ENCODE measurements around the gene CABP4. TPM values are rescaled to one million over a fixed set of nuclear protein-coding genes. Genes with fewer than 3 reads are reported as not detected.

CABP4 gene
- total and polyA plus RNA-seq, 10 of the 15 experiments (the other 5 are each of a cell fraction or from before 2014, with no cell fraction given), result 0.04 to 0.41 (median 0.14) TPM; not detected in 2

DNA sequence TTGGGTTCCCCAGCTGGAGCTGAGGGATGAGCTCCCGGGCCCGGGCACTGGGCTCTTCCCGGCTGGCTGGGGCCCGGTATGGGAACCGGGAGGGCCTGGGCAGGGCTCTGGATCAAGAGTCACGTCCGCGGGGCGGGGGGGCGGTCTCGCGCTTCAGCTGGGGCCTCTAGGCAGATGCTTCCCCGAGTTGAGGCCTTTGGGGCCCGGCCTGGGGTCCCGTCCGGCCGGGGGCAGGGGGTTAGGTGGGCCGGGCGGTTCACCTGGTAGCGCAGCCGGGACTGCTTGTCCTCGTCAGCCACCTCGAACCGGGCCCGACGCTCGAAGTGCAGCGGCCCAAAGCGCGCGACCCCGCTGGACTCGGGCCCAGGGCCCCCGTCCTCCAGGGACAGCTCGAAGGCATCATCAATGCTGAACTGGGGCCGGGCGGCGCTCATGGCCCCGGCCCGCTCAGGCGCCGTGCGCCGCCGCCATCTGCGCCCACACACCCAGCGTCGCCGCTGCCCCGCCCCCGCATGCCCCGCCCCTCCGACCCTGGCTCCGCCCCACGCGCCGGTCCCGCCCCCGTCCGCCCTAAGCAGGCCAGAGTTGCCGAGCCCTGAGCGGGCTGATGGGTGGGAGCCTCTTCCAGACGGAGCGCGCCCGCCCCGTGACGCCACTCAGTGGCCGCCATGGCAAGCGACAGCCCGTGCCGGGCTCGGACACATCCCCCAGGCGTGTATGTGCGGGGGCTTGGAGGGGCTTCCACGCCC, 13.8 kb downstream of the CABP4 start, which contains the start of gene TMEM134 (continued):
- TF ChIP-seq, protein P1, sequence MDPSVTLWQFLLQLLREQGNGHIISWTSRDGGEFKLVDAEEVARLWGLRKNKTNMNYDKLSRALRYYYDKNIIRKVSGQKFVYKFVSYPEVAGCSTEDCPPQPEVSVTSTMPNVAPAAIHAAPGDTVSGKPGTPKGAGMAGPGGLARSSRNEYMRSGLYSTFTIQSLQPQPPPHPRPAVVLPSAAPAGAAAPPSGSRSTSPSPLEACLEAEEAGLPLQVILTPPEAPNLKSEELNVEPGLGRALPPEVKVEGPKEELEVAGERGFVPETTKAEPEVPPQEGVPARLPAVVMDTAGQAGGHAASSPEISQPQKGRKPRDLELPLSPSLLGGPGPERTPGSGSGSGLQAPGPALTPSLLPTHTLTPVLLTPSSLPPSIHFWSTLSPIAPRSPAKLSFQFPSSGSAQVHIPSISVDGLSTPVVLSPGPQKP (IDR thresholded peaks at IDR 0.05; ENCODE audit: low read depth, low read length), result 0 out of 2 replicates have a peak, but pooled peaks have one; percentile 38
- no peak for TF ChIP-seq CBFB (IDR thresholded peaks at IDR 0.05; ENCODE audit: low read depth)
- TF ChIP-seq, protein P2, sequence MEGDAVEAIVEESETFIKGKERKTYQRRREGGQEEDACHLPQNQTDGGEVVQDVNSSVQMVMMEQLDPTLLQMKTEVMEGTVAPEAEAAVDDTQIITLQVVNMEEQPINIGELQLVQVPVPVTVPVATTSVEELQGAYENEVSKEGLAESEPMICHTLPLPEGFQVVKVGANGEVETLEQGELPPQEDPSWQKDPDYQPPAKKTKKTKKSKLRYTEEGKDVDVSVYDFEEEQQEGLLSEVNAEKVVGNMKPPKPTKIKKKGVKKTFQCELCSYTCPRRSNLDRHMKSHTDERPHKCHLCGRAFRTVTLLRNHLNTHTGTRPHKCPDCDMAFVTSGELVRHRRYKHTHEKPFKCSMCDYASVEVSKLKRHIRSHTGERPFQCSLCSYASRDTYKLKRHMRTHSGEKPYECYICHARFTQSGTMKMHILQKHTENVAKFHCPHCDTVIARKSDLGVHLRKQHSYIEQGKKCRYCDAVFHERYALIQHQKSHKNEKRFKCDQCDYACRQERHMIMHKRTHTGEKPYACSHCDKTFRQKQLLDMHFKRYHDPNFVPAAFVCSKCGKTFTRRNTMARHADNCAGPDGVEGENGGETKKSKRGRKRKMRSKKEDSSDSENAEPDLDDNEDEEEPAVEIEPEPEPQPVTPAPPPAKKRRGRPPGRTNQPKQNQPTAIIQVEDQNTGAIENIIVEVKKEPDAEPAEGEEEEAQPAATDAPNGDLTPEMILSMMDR (IDR thresholded peaks at IDR 0.05 in 2 of 3, conservative IDR thresholded peaks at IDR 0.05 in 1 of 3; ENCODE audit: control insufficient read depth in 2 of 3, extremely low read depth in 1 of 3, insufficient read depth in 1 of 3, low read depth in 3 of 3, low read length in 3 of 3), result peak; percentile 45 to 76 (median 64)
- no peak for TF ChIP-seq BCL11A (IDR thresholded peaks at IDR 0.05; ENCODE audit: low read depth, low read length)
- no peak for TF ChIP-seq NR2C2 (IDR thresholded peaks at IDR 0.05; ENCODE audit: borderline replicate concordance, control insufficient read depth, insufficient read length, low read depth)
- no peak for TF ChIP-seq HDGF (IDR thresholded peaks at IDR 0.05)
- TF ChIP-seq CHD4 (IDR thresholded peaks at IDR 0.05), result no peak
- no peak for TF ChIP-seq MTA2 (IDR thresholded peaks at IDR 0.05; ENCODE audit: low read depth)
- TF ChIP-seq SIN3A (IDR thresholded peaks at IDR 0.05; ENCODE audit: low read depth, low read length), result peak; percentile 56; the same call in 1 of the 2 replicates
- no peak for TF ChIP-seq SPI1 (IDR thresholded peaks at IDR 0.05; ENCODE audit: borderline replicate concordance, insufficient read depth, low read depth, low read length)
- TF ChIP-seq, protein P3, sequence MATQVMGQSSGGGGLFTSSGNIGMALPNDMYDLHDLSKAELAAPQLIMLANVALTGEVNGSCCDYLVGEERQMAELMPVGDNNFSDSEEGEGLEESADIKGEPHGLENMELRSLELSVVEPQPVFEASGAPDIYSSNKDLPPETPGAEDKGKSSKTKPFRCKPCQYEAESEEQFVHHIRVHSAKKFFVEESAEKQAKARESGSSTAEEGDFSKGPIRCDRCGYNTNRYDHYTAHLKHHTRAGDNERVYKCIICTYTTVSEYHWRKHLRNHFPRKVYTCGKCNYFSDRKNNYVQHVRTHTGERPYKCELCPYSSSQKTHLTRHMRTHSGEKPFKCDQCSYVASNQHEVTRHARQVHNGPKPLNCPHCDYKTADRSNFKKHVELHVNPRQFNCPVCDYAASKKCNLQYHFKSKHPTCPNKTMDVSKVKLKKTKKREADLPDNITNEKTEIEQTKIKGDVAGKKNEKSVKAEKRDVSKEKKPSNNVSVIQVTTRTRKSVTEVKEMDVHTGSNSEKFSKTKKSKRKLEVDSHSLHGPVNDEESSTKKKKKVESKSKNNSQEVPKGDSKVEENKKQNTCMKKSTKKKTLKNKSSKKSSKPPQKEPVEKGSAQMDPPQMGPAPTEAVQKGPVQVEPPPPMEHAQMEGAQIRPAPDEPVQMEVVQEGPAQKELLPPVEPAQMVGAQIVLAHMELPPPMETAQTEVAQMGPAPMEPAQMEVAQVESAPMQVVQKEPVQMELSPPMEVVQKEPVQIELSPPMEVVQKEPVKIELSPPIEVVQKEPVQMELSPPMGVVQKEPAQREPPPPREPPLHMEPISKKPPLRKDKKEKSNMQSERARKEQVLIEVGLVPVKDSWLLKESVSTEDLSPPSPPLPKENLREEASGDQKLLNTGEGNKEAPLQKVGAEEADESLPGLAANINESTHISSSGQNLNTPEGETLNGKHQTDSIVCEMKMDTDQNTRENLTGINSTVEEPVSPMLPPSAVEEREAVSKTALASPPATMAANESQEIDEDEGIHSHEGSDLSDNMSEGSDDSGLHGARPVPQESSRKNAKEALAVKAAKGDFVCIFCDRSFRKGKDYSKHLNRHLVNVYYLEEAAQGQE (IDR thresholded peaks at IDR 0.05; ENCODE audit: low read depth, low read length), result no peak
- TF ChIP-seq CREB1 (IDR thresholded peaks at IDR 0.05; ENCODE audit: low read depth), result peak; percentile 82
- no peak for TF ChIP-seq ASH2L (IDR thresholded peaks at IDR 0.05; ENCODE audit: borderline replicate concordance, low read depth)
- no peak for TF ChIP-seq NFXL1 (IDR thresholded peaks at IDR 0.05; ENCODE audit: borderline replicate concordance)
- TF ChIP-seq RAD21 (IDR thresholded peaks at IDR 0.05; ENCODE audit: insufficient read depth, low read depth, low read length), result peak; percentile 65
- TF ChIP-seq SIX5 (IDR thresholded peaks at IDR 0.05; ENCODE audit: low read depth, low read length, severe bottlenecking), result no peak
- peak; percentile 87 to 95 for TF ChIP-seq BHLHE40 (IDR thresholded peaks at IDR 0.05; ENCODE audit: borderline replicate concordance in 1 of 2, low read depth in 2 of 2, low read length in 1 of 2)
- 0 out of 2 replicates have a peak, but pooled peaks have one; percentile 12 for TF ChIP-seq EED (IDR thresholded peaks at IDR 0.05; ENCODE audit: low read depth)
- no peak for TF ChIP-seq STAT1 (conservative IDR thresholded peaks at IDR 0.05)
- TF ChIP-seq NFIC (IDR thresholded peaks at IDR 0.05; ENCODE audit: low read depth, low read length), result no peak
- TF ChIP-seq FOXM1 (IDR thresholded peaks at IDR 0.05; ENCODE audit: low read depth, low read length), result no peak
- TF ChIP-seq, protein P4, sequence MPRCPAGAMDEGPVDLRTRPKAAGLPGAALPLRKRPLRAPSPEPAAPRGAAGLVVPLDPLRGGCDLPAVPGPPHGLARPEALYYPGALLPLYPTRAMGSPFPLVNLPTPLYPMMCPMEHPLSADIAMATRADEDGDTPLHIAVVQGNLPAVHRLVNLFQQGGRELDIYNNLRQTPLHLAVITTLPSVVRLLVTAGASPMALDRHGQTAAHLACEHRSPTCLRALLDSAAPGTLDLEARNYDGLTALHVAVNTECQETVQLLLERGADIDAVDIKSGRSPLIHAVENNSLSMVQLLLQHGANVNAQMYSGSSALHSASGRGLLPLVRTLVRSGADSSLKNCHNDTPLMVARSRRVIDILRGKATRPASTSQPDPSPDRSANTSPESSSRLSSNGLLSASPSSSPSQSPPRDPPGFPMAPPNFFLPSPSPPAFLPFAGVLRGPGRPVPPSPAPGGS (IDR thresholded peaks at IDR 0.05; ENCODE audit: borderline replicate concordance, insufficient read depth, low read depth, low read length, poor library complexity, severe bottlenecking), result peak; percentile 41

All from GM12878 (cell line).